H9 (cell line): ENCODE data around the gene NGDN. TPM values are rescaled to one million over a fixed set of nuclear protein-coding genes. Genes with fewer than 3 reads are reported as not detected.

ENCODE experiments used
- DNase-seq: peaks from one replicate; pipeline ENCODE4 v3.0.0-alpha.2; 2017
- H2AFZ ChIP-seq: one replicate; pipeline ENCODE4 v1.6.1; 2013; ENCODE audit warnings: mild to moderate bottlenecking, low read length, control low read depth, moderate library complexity
- H2AK5ac ChIP-seq: 2 replicates; pipeline ENCODE4 v1.6.1; 2013; ENCODE audit warnings: low read length, control low read depth, mixed read lengths; ENCODE audit not compliant: insufficient read length
- H2BK120ac ChIP-seq: one replicate; pipeline ENCODE4 v1.6.1; 2013; ENCODE audit warnings: low read depth, mild to moderate bottlenecking, low read length, control low read depth, inconsistent platforms; ENCODE audit not compliant: poor library complexity, severe bottlenecking
- H2BK12ac ChIP-seq: 2 replicates; pipeline ENCODE4 v1.6.1; 2013; ENCODE audit warnings: low read length, control low read depth, mixed read lengths, low read depth; ENCODE audit not compliant: insufficient read length
- H2BK15ac ChIP-seq: 2 replicates; pipeline ENCODE4 v1.6.1; 2013; ENCODE audit warnings: low read depth, low read length, control low read depth
- H2BK20ac ChIP-seq: one replicate; pipeline ENCODE4 v1.6.1; 2013; ENCODE audit warnings: low read depth, mild to moderate bottlenecking, low read length, control low read depth, inconsistent platforms; ENCODE audit not compliant: poor library complexity, severe bottlenecking
- H2BK5ac ChIP-seq: 2 replicates; pipeline ENCODE4 v1.6.1; 2013; ENCODE audit warnings: low read length, control low read depth, mixed read lengths; ENCODE audit not compliant: insufficient read length
- H3K14ac ChIP-seq: 2 replicates; pipeline ENCODE4 v1.6.1; 2013; ENCODE audit warnings: low read length, control low read depth; ENCODE audit not compliant: insufficient read depth
- H3K18ac ChIP-seq: 2 replicates; pipeline ENCODE4 v1.6.1; 2013; ENCODE audit warnings: low read depth, mild to moderate bottlenecking, mixed read lengths, low read length, control low read depth; ENCODE audit not compliant: insufficient read length
- H3K23ac ChIP-seq: 2 replicates; pipeline ENCODE4 v1.6.1; 2013; ENCODE audit warnings: low read length, control low read depth, mixed read lengths, low read depth; ENCODE audit not compliant: insufficient read length
- H3K23me2 ChIP-seq: 2 replicates; pipeline ENCODE4 v1.6.1; 2013; ENCODE audit warnings: low read depth, mild to moderate bottlenecking, mixed read lengths, low read length, control low read depth; ENCODE audit not compliant: insufficient read length, poor library complexity, severe bottlenecking
- H3K27ac ChIP-seq: 2 replicates; pipeline ENCODE4 v1.5.1; 2013; ENCODE audit warnings: low read length, control low read depth, mixed read lengths, low read depth; ENCODE audit not compliant: insufficient read length
- H3K27me3 ChIP-seq: 2 replicates; pipeline ENCODE4 v1.6.1; 2013; ENCODE audit warnings: low read length, control low read depth, inconsistent platforms; ENCODE audit not compliant: insufficient read depth
- H3K4ac ChIP-seq: 2 replicates; pipeline ENCODE4 v1.6.1; 2013; ENCODE audit warnings: low read depth, mild to moderate bottlenecking, control low read depth, inconsistent platforms, low read length, moderate library complexity
- H3K4me1 ChIP-seq: 2 replicates; pipeline ENCODE4 v1.6.1; 2013; ENCODE audit warnings: low read length, control low read depth, inconsistent platforms; ENCODE audit not compliant: insufficient read depth
- H3K4me2 ChIP-seq: 2 replicates; pipeline ENCODE4 v1.6.1; 2013; ENCODE audit warnings: low read length, control low read depth, mixed read lengths; ENCODE audit not compliant: insufficient read length, insufficient read depth
- H3K56ac ChIP-seq: 2 replicates; pipeline ENCODE4 v1.6.1; 2013; ENCODE audit warnings: low read depth, mild to moderate bottlenecking, mixed read lengths, low read length, control low read depth; ENCODE audit not compliant: insufficient read length
- H3K79me1 ChIP-seq: 2 replicates; pipeline ENCODE4 v1.6.1; 2013; ENCODE audit warnings: low read depth, mild to moderate bottlenecking, moderate library complexity, low read length, control low read depth, inconsistent platforms; ENCODE audit not compliant: insufficient read depth, poor library complexity, severe bottlenecking
- H3K79me2 ChIP-seq: 2 replicates; pipeline ENCODE4 v1.6.1; 2013; ENCODE audit warnings: low read length, control low read depth, inconsistent platforms; ENCODE audit not compliant: insufficient read depth
- H3K9ac ChIP-seq: 2 replicates; pipeline ENCODE4 v1.6.1; 2013; ENCODE audit warnings: low read length, control low read depth, mixed read lengths; ENCODE audit not compliant: insufficient read length; ENCODE audit errors: extremely low read depth
- H3K9me3 ChIP-seq: one replicate; pipeline ENCODE4 v1.6.1; 2013; ENCODE audit warnings: low read depth, low read length, inconsistent platforms; ENCODE audit not compliant: control insufficient read depth
- H3T11ph ChIP-seq: one replicate; pipeline ENCODE4 v1.6.1; 2013; ENCODE audit warnings: mild to moderate bottlenecking, low read length, control low read depth, inconsistent platforms
- H4K20me1 ChIP-seq: one replicate; pipeline ENCODE4 v1.6.1; 2013; ENCODE audit not compliant: control insufficient read depth, insufficient read length, insufficient read depth
- H4K5ac ChIP-seq: 2 replicates; pipeline ENCODE4 v1.6.1; 2013; ENCODE audit warnings: low read depth, mild to moderate bottlenecking, mixed read lengths, low read length, control low read depth; ENCODE audit not compliant: insufficient read length
- H4K8ac ChIP-seq: replicated peaks from 2 replicates; pipeline ENCODE4 v1.6.1; 2013; ENCODE audit warnings: low read length, control low read depth, mixed read lengths, low read depth; ENCODE audit not compliant: insufficient read length
- H4K91ac ChIP-seq: 2 replicates; pipeline ENCODE4 v1.6.1; 2013; ENCODE audit warnings: low read depth, mild to moderate bottlenecking, moderate library complexity, mixed read lengths, low read length, control low read depth; ENCODE audit not compliant: insufficient read length
- H3K27ac Mint-ChIP-seq, 3 experiments: 2 replicates in 2 of 3; 3 replicates in 1 of 3; pipeline ENCODE4 v1.8.0; 2020 to 2021; ENCODE audit warnings: mixed read lengths in 3 of 3, mild to moderate bottlenecking in 1 of 3, moderate library complexity in 1 of 3
- H3K27me3 Mint-ChIP-seq: 2 replicates; pipeline ENCODE4 v1.8.0; 2021; ENCODE audit warnings: low read depth, mild to moderate bottlenecking, moderate library complexity, mixed read lengths
- H3K36me3 Mint-ChIP-seq, 3 experiments: 2 replicates in 2 of 3; 3 replicates in 1 of 3; pipeline ENCODE4 v1.8.0; 2020 to 2021; ENCODE audit warnings: low read depth in 3 of 3, mixed read lengths in 3 of 3; ENCODE audit not compliant: insufficient read depth in 1 of 3
- H3K4me1 Mint-ChIP-seq, 2 experiments: 2 replicates each; pipeline ENCODE4 v1.8.0; 2020; ENCODE audit warnings: mixed read lengths in 2 of 2
- H3K4me3 Mint-ChIP-seq, 2 experiments: 2 replicates in 1 of 2; 3 replicates in 1 of 2; pipeline ENCODE4 v1.8.0; 2020 to 2021; ENCODE audit warnings: mild to moderate bottlenecking in 2 of 2, mixed read lengths in 2 of 2, moderate library complexity in 1 of 2
- H3K9me3 Mint-ChIP-seq, 2 experiments: 2 replicates in 1 of 2; 3 replicates in 1 of 2; pipeline ENCODE4 v1.8.0; 2020; ENCODE audit warnings: mild to moderate bottlenecking in 2 of 2, mixed read lengths in 2 of 2, moderate library complexity in 1 of 2
- WGBS: extraction: QIAGEN DNeasy Blood & Tissue Kit; methylation state at CpG from one replicate; pipeline ENCODE4 v1.1.7; 2013; ENCODE audit warnings: missing lambda C conversion rate, low lambda C conversion rate, mixed read lengths; ENCODE audit not compliant: insufficient read length; ENCODE audit errors: extremely low coverage; 5-methylcytosine and 5-hydroxymethylcytosine counted together
- total RNA-seq: library from RNA; stranded (reverse); gene quantifications from 2 replicates; pipeline ENCODE4 v1.2.1, GENCODE V29; 2021
- TF ChIP-seq, protein P1 (sequence below): fragments of 200-600 bp; sonication (generic); conservative IDR thresholded peaks from 3 replicates; pipeline ENCODE4 v1.8.0; 2021; ENCODE audit warnings: antibody characterized with exemption, mild to moderate bottlenecking

Gene NGDN
- total RNA-seq, 1 experiment from 2014 or later = 53.1 TPM

- Histone ChIP-seq H3K27ac (no peak overlapping the region), H3K4ac (no peak overlapping the region), H4K8ac (no peak overlapping the region), H2BK120ac (no peak overlapping the region), H3T11ph (no peak overlapping the region), H4K5ac (no peak overlapping the region), H2BK15ac (no peak overlapping the region), H2BK20ac (no peak overlapping the region), H3K9ac (no peak overlapping the region), H2AFZ (no peak overlapping the region), H3K79me1 (no peaks in the 10 kb centered on the region), H3K4me1 (no peaks in the 10 kb centered on the region), H3K14ac (peak overlapping the region; percentile 45; the same call in 1 of the 2 replicates), H3K23ac (no peak overlapping the region), H3K27me3 (no peaks in the 10 kb centered on the region; the same call in 1 of the 2 replicates), H3K79me2 (no peaks in the 10 kb centered on the region), H2BK5ac (no peak overlapping the region), H3K4me2 (no peak overlapping the region), H3K18ac (peak overlapping the region; percentile 56), H3K56ac (no peak overlapping the region), H3K9me3 (no peaks in the 10 kb centered on the region), H4K91ac (no peak overlapping the region), H2AK5ac (no peak overlapping the region), H3K23me2 (no peaks in the 10 kb centered on the region), H2BK12ac (no peak overlapping the region), H4K20me1 (no peaks in the 10 kb centered on the region)
- no peaks in the 10 kb centered on the region; a peak in 1 of 5 replicates for H3K9me3 Mint-ChIP-seq
- peak overlapping the region in 1 of 2 experiments; percentile 8; a peak in 1 of 5 replicates for H3K4me3 Mint-ChIP-seq
- no peaks in the 10 kb centered on the region for H3K36me3 Mint-ChIP-seq
- DNase-seq = peak; percentile 29
- TF ChIP-seq, protein P1, sequence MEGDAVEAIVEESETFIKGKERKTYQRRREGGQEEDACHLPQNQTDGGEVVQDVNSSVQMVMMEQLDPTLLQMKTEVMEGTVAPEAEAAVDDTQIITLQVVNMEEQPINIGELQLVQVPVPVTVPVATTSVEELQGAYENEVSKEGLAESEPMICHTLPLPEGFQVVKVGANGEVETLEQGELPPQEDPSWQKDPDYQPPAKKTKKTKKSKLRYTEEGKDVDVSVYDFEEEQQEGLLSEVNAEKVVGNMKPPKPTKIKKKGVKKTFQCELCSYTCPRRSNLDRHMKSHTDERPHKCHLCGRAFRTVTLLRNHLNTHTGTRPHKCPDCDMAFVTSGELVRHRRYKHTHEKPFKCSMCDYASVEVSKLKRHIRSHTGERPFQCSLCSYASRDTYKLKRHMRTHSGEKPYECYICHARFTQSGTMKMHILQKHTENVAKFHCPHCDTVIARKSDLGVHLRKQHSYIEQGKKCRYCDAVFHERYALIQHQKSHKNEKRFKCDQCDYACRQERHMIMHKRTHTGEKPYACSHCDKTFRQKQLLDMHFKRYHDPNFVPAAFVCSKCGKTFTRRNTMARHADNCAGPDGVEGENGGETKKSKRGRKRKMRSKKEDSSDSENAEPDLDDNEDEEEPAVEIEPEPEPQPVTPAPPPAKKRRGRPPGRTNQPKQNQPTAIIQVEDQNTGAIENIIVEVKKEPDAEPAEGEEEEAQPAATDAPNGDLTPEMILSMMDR = no peak
- H3K4me1 Mint-ChIP-seq = peaks cover 34 to 39% of the 10 kb centered on the region in 2 experiments
- WGBS = no CpG with 5 or more reads among the region's 9 CpGs
- H3K27ac Mint-ChIP-seq = peak overlapping the region in 2 of 3 experiments; percentile 74 to 89; a peak in 5 of 7 replicates
- H3K27me3 Mint-ChIP-seq = peaks cover 39% of the 10 kb centered on the region
Observed at GRCh38 chr14:23442721-23443356, 26.7 kb upstream of the NGDN start.
